NCI-H1417 (cell line): ENCODE measurements around the gene CAMK2A.
"Not testable (repeated sequence)": the region's sequence is repeated elsewhere in the genome, so short reads cannot be mapped to it uniquely, and the experiment has no call there.

Experiments
- DNase-seq, 3 experiments: peaks; one replicate each; lab custom pipeline; 2025; lab: John Stamatoyannopoulos, UW

Gene CAMK2A

DNA sequence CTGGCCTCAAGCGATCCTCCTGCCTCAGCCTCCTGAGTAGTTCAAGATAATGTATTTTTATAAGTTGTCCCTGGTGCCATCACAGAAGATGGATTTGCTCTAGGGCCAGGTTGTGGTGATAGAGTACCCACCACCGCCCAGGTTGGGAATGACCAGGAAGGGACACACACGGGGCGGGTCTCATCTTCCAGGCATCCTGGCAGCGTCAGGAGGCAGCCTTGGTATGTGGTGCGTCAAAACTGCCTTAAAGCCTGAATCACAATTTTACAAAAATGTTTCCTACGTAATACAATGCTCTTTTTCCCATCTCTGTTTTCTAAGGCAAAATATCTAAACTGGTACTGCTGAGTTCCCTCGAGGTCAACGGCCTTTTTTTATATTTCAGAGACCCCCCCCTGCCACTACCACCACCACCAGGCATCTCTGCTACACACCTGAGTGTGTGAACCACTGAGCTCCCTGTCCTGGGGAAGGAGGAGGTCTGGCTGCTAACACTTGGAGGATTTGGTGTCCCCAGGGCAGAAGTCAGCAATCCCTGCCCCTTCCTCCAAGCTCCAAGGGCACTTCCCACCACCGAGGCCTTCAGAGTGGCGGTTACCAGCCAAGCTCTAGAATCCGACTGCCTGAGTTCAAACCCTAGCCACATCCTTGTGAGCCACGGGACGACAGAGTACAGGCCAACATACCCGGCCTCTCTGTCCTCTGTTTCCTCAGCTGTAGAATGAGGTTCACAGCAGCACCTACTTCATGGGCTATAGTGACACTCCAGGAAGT lies 52.4 kb downstream of the CAMK2A start:
- no peak for DNase-seq

DNA sequence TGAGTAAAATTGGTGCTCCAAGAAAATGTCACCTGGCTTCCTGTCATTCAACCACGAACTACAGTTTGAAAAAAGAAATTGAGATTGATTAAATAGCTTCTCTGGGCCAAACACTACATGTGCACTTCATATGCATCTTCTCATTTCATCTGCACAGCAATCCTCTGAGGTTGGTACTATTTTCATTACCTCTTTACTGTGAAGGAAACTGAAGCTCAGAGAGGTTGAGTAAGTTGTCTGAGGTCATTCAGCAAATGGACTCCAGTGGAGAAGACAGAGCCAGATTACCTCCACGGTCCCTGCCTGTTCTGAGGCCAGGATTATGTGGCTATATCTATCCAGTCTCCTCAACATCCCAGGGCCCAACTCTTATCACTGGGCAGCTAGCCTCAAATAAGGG lies 53.3 kb downstream of the CAMK2A start:
- no peak for DNase-seq

DNA sequence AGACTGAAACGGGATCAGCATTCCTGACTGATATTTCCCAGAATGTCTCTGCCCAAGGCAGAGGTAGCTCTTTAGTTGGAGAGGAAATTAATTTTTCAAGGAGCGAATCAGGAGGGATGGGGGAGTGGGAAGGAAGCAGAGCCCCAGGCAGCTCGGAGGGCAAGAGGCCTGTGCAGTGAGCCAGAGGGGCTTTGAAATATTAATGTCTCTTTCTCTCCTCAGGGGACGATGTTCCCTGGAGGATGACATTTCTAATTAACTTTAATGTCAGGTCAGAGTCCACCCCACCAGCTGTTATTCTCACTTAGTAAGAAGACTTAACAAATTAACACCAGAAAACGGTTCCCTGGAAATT lies 54.1 kb downstream of the CAMK2A start:
- DNase-seq: no peak

DNA sequence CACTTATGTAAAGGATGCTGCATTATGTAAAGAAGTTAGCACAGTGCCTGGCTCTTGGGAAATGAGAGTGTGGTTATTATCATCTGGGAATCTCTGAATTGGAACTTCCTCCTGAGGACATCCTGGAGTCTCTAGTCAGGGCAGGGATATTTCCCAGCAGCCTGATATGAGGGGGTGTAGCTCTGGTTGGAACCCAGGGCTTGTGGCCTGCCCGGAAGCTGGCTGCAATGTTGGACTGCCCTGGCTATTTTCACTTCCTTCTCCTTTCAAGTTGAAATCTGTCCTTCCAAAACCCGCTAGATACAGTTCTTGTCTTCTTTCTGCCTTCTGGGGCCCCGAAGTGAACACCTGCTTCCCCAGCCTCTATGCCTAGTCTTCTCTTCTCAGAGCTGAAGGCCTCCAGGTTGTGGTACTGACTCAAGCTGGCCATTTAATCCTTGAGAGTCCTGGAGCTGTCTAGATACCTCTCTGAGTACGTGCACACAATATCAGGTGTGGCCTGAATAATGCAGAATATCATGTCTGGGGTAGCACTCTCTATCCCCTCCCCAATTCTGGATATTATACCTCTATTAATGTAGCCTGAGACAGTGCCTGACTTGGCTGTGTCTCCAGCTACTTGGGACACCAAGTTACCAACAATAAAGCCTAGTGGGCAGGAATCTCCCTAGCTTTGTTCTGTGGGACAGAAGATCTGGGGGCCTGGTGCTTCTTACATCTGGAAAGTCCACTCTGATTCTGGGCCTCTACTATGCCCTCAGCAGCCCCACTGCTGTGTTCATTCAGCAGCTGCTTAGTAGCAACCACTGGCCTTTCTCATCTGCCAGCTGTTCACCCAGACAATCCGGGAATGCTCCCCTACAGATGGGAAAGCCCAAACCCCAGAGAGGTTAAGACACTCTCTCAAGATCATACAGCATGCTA lies 54.7 kb downstream of the CAMK2A start:
- DNase-seq: no peak

DNA sequence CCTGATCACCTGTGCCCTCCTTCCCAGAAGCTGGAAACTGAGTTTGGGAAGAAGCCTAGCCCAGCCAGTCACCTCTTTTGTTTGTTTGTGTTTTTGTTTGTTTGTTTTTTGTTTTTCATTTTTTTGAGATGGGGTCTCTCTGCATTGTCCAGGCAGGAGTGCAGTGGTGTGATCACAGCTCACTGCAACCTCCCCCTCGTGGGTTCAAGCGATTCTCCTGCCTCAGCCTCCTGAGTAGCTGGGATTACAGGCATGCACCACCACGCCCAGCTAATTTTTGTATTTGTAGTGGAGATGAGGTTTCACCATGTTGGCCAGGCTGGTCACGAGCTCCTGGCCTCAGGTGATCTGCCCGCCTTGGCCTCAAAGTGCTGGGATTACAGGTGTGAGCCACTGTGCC lies 55.9 kb downstream of the CAMK2A start:
- not testable (repeated sequence) for DNase-seq

DNA sequence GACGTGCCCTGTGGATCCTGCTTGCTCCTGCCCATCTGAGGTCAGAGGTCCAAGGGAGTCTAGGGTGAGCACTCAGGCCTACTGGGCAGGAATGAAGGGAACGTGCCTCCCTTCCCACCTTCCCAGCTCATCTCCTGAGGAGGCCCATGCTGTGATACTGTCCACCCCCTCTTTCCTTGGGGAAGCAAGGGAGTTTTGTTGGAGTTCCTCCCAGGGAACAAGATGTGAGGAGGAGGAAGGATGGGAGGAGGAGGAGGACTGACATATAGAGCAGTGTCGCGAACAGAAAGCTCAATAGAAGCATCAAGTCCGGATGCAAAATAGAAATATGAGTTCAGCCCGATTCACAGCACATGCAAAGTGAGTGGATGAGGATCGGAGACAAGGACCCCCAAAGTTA lies 58.7 kb downstream of the CAMK2A start:
- no peak for DNase-seq

DNA sequence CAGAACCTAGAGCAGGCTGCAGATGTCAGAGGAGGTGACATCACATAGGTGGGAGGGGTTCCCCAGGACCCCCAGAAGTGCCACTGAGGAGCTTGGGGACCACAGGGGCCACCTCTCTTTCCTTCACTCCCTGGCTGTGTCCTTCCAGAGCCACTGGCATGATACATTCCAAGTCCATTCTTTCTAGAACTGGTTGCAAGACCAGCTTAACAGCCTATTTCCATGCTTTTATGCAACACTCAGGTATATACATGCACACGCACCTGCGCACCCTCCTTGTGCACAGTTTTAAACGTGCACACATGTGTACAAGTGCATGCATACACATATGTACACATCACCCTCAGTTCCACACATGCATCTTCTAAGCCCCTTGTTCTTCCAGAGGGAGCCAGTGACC lies 60.0 kb downstream of the CAMK2A start:
- DNase-seq: no peak

DNA sequence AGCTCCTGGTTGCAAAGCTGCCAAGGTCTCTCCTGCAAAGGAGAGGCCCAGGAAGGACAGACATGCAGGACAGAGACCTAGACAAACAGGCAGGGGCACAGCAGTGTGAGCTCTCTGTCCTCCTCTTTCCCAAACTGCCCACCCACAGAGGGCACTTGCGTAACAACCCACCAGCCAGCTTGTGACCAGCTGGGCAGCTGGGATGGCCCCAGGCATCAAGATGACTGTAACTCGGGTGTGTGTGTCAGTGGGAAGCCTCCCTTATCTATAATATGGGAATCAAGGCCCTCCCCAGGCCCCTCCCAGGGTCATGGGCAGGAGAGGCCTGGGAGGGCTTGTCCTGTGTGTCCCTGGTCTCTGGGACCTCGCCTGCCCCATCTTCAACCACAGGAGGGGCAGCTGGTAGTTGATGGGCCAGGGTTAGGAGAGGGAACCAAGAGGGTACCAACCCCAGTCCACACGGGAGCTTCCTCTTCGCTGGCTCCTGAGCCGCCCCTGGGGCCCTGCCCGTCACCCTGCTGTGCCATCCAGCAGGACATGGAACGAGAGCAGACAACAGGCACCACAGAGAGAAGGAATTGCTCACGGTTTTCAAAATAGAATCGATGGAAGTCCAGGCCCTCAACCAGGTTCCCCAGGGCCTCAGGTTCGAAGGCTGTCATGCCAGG lies 61.8 kb downstream of the CAMK2A start:
- no peak for DNase-seq

DNA sequence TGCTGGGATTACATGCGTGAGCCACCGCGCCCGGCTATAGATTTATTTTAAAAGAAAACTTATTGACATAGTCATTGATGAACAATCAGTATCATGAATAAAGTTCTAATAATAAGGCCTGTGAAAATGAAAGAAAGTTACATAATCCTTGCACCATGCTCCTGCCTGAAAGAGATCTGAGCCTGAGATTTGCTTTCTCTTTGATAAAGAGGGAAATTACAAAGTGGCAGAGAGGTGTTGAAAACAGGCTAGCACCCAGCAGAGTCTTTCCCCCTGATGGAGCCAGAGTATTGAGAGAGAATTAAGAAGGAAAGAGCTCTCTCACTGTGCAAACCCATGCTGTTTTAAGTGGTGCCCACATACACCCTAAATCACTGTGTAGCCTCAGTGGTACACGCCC lies 62.5 kb downstream of the CAMK2A start:
- no peak for DNase-seq

DNA sequence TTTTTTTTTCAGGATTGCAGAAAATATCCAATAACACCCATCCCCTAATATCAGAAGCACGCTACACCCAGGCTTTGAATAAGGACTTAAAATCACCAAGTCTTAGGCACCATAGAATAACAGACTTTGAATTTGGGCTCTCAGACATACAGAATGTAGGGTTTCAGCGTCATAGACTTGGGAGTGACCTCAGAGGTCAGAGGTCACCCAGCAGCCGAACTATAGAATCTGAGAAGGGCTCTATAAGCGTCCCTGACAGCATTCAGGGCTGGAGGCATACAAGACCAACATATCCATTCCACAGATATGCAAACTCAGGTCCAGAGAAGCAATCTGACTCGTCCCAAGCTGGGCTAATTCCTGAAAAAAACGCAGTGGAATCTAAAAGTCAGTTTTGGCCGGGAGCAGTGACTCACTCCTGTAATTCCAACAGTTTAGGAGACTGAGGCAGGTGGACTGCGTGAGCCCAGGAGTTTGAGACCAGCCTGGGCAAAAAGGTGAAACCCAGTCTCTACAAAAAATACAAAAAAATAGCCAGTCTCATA lies 65.0 kb downstream of the CAMK2A start:
- DNase-seq: no peak

DNA sequence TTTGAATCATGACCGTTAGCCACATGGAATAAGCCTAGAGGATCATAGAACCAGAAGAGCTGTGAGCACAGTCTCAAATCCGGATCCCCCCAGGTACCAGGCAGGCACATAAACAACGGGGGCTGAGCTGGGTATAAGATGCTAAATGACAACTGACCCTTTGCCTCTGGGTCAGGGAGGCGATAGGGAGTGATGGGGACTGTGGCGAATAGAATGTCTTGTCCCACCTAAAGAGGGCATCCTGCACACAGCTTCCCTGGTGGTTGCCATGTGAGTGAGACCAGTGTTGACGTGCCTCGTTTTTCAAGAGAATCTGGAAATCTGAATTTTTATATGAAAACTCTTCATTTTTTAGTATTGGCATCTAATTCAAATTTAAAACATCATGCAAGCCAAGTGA lies 66.1 kb downstream of the CAMK2A start:
- DNase-seq: no peak

DNA sequence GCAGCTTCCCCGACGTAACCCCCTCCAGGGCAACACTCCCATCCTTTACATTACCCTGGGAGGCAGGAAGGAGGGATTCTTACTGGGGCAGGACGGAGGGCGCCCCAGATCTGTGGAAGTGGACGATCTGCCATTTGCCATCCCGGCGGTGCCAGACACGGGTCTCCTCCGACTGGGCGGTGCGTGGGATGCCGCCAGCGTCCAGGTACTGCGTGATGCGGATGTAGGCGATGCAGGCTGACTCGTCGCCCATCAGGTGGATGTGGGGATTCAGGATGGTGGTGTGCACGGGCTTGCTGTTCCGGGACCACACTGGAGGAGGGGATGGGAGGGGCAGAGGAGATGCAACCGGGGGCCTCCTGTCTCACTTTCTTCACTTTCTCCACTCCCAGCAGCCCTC lies 66.7 kb downstream of the CAMK2A start:
- DNase-seq: no peak

DNA sequence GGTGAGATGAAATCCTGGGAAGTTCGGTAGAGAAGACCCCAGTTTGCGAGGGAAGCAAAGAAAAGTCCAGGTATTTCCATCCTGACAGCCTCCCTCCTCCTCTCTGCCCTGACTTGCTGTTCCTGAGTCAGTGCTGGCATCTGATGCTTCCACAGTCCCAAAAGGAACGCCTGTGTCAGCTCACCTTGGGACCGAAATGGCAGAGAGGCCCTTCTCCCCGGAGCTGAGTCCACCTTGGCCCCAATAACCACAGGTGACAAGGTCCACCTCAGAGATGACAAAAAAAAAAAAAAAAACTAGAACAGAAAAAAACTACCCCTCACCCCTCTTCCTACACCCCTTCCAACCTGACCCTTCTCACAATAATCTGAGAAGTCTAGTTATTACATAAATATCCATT lies 68.1 kb downstream of the CAMK2A start:
- no peak for DNase-seq

DNA sequence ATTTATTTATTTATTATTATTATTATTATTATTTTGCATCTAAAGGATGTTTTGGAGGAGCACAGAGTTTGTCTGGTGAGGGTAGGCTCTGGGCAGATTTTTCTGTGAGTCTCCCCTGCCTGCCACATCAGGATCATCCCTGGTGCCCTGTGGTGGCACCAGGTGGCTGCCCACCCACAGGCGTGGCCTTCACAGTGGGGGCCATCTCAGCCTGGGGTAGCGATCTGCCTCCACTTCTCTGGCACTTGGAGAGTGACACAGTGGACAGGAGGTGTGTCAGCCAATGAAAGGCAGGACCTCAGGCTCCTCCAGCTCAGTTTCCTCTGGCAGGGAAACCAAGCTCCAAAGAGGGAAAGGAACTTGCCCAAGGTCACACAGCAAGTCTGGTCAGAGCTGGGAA lies 69.7 kb downstream of the CAMK2A start:
- DNase-seq: peak in 1 of 3 experiments; percentile 1

DNA sequence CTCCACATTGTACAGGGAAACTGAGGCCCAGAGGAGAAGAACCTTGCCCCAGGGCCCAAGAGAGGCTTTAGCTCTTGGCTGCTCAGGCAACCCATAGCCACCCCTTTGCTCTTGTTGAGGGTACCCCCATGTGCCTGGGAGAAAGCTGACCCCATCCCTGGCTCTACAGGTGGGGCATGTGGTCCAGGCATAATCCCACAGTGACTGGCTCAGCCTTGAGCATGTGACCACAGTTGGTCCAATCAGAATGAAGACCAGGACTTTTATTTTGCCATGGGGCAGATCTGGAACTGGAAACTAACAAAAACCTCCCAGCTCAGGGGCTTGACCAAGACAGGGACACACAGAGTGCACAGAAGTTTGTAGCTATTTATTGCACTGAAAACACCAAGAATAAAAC lies 70.4 kb downstream of the CAMK2A start:
- no peak for DNase-seq

DNA sequence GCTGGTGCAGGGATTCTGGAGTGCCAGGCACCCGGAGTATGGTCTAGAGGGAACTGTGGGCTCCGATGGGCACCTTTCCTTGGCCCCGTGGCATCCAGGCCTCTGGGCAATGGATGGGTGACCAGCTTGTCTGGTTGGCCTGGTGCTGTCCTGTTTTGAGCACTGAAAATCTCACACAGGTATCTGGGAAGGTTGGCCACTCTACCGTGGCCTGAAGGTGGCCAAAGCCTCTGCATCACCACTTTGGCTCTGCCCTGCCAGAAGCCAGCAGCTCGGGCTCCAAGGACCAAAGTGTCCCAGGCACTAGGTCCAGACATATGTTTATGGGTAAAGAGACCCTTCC lies 70.9 kb downstream of the CAMK2A start:
- DNase-seq: no peak

DNA sequence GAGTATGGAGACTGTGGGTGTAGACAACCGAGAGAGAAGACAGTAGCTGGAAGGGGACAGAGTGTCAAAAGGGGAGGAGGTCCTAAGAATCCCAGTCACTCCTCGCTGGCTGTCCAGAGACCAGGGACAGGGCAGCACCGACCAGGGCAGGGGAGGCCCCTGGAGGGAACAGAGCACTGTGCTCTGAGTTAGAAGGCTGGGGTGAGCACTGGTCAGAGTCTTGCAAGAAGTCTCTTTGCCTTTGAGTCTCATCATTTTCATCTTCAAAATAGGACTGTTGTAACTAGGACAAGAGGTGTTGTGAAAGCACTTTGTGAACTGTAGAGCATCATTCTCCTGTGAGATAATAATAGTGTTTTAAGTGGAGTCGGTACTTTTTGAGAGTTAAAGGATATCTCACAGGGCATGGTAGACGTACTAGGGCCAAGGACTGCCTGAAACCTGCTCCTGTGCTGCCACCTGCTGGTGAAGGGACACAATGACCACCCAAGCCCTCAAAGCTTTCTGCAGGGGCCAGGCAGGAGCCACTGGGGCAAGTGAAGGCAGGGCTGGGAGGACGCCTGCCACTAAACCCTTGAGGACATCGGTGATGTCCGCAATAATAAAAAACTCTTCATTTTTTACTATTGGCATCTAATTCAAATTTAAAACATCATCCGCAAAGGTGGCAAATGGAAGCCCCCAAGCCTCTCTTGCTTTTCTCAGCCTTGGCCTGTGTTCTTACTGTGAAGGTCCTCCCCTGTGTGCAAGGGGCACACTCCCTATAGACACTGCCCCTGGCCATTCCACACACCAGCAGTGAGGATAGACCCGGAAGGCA lies 71.5 kb downstream of the CAMK2A start:
- DNase-seq: peak; percentile 48 to 79 (median 72)

DNA sequence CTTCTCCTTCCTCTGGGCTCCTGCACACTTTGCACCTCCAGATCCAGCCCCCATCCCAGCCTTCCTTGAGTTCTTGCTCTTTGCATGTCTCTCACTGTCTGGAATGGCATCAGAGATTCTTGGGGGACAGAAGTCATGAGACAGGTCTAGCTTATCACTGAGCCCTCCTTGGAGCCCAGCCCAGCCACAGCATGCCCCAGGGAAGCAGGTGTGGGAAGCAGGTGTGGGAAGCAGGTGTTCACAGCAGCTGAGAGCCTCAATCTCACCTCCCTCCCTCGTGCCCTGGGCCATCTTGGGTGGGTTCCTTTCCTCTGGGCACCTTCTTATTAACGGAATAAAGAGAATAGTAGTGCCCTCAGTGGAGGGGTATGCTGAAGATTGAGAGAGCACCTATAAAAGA lies 72.5 kb downstream of the CAMK2A start:
- peak in 1 of 3 experiments; percentile 27 for DNase-seq

DNA sequence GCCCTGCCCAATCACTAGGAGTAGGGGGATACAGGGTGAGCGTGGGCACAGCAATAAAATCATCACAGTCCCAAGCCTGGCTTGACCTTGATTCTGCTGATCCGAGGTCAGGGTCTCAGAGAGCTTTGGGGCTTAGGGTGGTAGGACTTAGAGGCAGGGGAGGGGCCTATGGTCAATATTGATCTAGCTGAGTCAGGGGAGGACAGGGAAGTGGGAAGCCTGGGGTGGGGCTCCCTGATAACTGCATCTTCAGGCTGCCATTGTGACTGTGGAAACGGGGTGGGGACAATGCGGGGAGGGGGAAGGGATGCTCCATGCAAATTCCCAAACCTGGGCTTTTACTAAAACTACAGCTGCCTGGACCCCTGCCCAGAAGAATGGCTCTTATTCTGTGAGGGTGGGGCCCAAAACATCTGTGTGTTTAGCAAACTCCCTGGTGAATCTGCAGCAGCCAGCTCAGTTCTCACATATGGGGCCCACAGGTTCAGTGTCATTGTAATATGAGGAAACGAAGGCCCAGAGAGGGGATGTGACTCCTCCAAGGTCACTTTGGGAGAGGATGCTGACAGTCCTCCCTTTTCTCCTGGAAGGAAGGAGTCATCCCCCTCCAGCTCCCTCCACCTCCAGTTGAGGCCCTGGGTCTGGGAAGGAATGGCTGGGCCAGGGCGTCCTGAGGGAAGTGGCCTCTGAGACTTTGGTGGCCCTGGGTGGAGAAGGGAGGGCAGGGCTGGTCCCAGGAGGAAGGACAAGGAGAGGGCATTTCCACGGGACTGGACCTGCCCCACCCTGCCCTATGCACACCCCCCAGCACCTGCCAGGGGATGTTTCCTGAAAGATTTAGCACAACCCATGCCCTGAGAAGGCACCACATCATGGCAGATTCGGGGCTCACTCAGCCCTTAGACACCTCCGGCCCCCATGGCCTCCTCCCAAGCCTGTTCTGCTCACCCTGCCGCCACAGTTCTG lies 73.3 kb downstream of the CAMK2A start:
- DNase-seq: no peak

DNA sequence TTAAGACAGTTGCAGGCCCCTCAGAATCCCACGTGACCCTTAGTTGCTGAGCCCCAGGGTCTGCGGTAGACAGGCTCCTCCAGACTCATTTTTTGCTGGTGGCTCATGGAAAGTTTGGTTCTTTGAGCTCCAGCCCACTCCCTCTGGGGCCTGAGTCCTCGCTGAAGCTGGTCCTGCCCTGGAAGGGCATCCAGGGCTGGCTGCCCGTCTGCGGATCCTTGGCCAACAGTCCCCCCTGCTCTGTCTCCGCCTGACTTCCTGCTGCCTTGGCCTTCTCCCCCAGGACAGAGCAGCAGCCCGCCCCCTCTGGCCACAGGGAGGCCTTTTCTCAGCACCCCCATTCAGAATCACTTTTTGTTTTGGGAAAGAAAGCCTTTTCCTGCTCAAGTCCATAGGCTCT lies 75.3 kb downstream of the CAMK2A start:
- DNase-seq: no peak

DNA sequence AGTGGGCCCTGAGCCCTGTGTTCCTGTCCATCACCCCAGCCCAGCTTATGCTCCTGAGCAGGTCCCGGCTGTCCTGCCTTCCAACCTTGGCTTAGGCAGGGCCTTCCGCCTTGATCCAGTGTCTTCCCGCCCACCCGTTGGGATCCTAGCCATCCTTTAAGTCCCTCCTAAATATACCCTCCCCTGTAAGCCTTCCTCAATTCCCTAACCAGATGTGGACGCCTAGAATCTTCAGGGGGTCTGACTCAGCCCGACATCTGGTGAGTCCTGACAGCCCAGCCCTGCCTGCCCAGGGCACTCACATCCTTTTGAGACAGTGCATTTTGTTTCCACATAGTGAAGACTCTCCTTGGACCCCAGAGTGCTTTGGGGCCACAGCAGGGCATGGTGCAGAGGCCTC lies 76.0 kb downstream of the CAMK2A start:
- DNase-seq: no peak
